NB4 (cell line): ENCODE results near the gene GRIK4.

Experiments
- DNase-seq: peaks from one replicate; pipeline ENCODE4 v3.0.0; 2010; ENCODE audit warnings: low read depth
- H3K4me3 ChIP-seq: one replicate; pipeline ENCODE4 v1.5.1; 2011; ENCODE audit warnings: mild to moderate bottlenecking, low read depth, low read length, moderate library complexity
- MYC ChIP-seq: IDR thresholded peaks from 2 replicates; pipeline ENCODE4 v1.6.1; 2011; ENCODE audit warnings: low read depth, low read length
- POLR2A ChIP-seq: IDR thresholded peaks from 2 replicates; pipeline ENCODE4 v1.6.1; 2011; ENCODE audit warnings: mild to moderate bottlenecking; ENCODE audit not compliant: insufficient read length; ENCODE audit errors: extremely low read depth
- TF ChIP-seq, protein P1 (sequence below): IDR thresholded peaks from one replicate; pipeline ENCODE4 v1.5.1; 2012; ENCODE audit warnings: low read depth, low read length
- TF ChIP-seq, protein P2 (sequence below): IDR thresholded peaks from 2 replicates; pipeline ENCODE4 v1.6.1; 2011; ENCODE audit warnings: low read depth, low read length

Gene GRIK4

DNA sequence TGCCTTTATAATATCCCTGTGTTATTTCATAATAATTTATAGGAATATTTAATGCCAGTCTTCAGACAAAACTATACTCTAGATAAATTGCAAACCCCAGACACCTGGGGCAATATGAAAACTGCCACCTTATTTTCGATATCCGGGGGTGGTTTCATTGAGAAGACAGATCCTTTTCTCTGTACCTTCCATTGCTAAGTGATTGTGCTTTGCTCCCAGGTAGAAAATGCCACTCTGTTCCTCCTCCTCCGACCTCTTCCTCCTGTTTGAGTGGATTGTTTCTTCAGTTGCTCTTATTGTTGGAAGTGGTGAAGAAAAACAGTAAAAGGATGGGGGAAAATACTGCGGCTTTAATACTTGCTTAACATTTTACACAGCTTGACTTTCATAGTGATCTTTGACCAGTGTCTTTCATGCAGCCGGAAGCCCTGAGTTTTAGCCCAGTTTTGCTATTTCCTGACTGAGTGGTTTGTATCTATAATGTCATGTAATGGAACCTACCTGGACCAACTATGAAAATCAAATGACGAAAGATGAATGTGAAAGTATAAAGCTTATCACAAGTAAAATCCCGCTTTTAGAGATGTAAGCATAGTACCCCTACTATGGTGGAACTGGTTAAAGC, 5.6 kb upstream of the GRIK4 start:
- TF ChIP-seq MYC, result no peak
- TF ChIP-seq POLR2A, result no peak
- TF ChIP-seq, protein P1, sequence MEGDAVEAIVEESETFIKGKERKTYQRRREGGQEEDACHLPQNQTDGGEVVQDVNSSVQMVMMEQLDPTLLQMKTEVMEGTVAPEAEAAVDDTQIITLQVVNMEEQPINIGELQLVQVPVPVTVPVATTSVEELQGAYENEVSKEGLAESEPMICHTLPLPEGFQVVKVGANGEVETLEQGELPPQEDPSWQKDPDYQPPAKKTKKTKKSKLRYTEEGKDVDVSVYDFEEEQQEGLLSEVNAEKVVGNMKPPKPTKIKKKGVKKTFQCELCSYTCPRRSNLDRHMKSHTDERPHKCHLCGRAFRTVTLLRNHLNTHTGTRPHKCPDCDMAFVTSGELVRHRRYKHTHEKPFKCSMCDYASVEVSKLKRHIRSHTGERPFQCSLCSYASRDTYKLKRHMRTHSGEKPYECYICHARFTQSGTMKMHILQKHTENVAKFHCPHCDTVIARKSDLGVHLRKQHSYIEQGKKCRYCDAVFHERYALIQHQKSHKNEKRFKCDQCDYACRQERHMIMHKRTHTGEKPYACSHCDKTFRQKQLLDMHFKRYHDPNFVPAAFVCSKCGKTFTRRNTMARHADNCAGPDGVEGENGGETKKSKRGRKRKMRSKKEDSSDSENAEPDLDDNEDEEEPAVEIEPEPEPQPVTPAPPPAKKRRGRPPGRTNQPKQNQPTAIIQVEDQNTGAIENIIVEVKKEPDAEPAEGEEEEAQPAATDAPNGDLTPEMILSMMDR, result no peak
- TF ChIP-seq, protein P2, sequence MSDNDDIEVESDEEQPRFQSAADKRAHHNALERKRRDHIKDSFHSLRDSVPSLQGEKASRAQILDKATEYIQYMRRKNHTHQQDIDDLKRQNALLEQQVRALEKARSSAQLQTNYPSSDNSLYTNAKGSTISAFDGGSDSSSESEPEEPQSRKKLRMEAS, result no peak
- H3K4me3 ChIP-seq, result no peak overlapping the region
- DNase-seq, result no peak

DNA sequence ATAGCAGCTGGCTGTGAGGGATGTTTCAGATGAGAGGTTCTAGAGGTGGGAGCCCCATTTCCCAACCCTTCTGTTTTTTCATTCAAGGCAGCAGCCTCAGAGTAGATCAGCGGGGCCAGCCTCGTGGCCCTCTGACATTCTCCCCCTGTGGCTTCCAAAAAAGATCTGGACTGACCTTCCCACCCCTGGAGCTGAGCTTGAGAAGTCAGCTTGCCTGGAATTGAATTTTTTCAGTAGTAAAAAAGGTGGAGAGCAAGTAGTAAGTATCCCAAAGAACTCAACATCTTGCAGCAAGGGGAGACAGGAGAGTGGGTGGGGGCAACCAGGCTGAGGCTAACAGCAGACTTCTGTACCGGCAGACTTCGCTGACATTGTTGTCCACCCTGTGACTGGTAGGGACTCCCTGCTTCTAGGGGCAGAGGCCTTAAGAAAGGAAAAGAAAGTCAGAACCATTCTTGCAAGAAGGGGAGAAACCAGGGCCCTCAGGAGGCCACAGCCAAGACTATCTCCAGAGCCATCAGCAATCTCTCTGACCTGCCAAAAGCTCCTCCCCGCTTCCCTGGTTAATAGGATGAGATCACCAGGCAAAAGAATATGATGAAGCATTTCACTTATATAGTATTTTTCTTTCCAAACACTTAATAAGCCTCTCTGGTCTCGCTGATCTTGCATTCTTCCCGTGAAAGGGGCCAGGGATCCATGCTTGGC, 2.0 kb upstream of the GRIK4 start:
- no peak for DNase-seq
- H3K4me3 ChIP-seq, result no peak overlapping the region
- TF ChIP-seq, protein P2, result no peak
- no peak for TF ChIP-seq POLR2A
- no peak for TF ChIP-seq MYC
- TF ChIP-seq, protein P1, result no peak

DNA sequence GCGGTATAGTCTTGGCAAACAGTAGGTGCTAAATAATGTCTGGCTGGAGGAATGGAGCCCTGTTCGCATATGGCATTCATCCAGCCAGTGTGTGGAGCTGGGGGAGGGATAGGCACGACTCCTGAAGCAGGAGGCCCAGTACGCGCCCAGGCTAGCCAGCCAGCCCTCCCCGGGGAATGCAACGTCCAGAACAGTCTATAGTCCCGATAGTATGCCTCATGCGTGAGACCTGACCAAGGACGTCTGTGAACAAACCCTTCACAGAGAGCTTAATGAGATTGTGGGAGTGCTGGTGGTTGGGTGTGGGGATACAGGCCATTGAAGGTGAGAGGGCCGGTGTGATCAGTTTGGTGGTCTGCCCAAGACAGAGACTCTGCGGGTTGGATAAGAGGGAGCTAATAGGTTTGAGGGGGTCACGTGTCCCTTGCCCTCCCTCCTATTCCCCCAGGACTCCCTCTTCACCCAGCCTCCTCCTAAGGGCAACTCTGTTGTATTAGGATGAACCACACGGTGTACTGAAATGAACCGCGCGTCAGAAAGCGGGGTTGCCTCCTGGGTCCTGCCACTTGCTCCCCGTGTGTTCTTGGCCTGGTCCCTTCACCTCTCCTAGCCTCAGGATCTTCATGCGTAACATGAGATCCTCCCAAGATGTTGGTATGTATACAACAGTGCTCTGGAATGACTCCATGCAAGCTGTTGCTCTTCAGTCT, 987 bp upstream of the GRIK4 start:
- no peak overlapping the region for H3K4me3 ChIP-seq
- TF ChIP-seq, protein P1, result no peak
- TF ChIP-seq POLR2A, result no peak
- TF ChIP-seq, protein P2, result no peak
- no peak for TF ChIP-seq MYC
- no peak for DNase-seq

DNA sequence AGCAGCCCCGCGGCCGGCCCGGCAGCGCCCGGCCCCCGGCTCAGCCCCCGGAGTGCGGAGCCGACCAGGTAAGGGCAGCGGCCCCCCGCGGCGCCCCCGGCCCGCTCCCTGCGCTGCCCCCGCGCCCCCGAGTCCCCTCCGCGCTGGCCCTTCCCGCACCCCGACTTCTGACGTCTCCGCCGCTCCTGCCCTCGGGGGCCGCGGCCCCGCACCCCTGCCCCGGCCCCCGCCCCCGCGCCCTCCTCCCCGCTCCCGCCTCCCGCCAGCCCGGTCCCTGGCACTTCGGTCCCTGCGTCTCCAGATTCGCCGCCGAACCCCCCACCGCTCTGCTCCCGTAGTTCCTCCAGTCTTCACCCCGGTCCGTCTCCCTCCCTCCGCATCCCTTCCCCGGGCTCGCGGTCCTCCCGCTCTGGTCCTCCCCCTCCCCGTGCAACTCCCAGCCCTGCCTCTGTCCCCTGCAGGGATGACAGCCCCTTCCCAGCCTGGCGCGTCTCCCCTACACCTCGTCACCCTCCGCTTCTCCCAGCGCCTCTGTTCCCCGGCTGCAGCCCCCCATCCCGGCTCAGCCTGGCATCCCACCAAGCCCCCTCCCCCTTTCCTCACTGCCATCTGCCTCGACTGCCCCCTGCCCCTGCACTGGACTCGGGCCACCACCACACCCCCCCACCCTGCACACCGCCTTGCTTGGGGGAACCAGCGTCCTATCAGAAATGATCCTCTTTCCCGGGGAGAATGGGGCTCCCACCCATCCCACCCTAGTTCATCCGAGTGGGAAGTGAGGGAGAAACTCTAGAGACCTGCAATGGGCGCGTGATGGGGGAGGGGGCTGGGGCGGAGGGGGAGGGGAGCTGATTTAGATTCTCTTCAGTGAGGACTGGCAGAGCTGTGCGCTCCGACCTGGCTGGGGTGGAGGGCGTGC, 531 bp downstream of the GRIK4 start:
- TF ChIP-seq, protein P2, result no peak
- TF ChIP-seq POLR2A (no peak), MYC (no peak)
- TF ChIP-seq, protein P1, result no peak
- no peak for DNase-seq
- H3K4me3 ChIP-seq, result no peak overlapping the region

DNA sequence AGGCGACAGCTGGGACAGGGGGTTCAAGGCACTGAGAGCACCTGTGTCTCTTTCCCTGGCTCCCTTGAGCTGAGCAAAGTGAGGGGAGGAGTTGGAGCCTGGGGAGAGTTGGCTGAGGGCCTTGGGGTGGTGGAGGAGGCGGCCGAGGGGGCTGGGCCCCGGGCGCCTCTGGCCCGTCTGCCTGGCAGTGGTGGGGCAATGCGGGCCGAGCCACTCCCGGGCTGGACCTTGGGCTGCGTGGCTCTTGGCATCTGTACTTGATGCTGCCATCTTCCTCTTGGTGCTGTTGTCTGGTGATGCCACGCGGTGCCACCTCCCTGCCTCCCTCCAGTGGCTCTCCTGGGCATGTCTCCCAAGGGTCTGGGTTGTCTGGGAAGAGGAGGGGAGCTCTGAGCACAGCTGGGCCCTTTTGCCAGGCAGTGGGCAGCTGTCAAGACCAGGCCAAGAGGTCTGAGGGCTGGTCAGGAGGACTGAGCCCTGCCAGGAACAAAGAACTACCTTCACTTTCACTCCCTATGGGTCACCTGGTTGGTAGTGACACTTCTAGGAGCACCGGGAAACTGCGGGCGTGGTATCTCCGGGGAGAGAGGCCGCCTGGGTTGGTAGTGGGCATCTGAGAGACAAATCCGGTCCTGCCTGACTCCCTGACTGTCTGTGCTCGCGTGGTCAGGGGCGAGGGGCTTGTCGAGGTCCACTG, 1.3 kb downstream of the GRIK4 start:
- DNase-seq, result no peak
- H3K4me3 ChIP-seq, result no peak overlapping the region
- TF ChIP-seq MYC, result no peak
- TF ChIP-seq, protein P2, result no peak
- TF ChIP-seq, protein P1, result no peak
- no peak for TF ChIP-seq POLR2A
